Endothelial cell (in vitro differentiated cells): ENCODE data around the gene PLAC8L1. TPM values are rescaled to one million over a fixed set of nuclear protein-coding genes. Genes with fewer than 3 reads are reported as not detected.

Source experiments
- DNase-seq: peaks from one replicate; pipeline ENCODE4 v3.0.0; 2021; ENCODE audit warnings: low spot score
- H3K27ac Mint-ChIP-seq: one replicate; pipeline ENCODE4 v1.8.0; 2021; ENCODE audit warnings: mixed read lengths, inconsistent platforms; ENCODE audit not compliant: unreplicated experiment
- H3K27me3 Mint-ChIP-seq: one replicate; pipeline ENCODE4 v1.8.0; 2021; ENCODE audit warnings: mild to moderate bottlenecking, moderate library complexity, mixed read lengths, inconsistent platforms; ENCODE audit not compliant: unreplicated experiment
- H3K36me3 Mint-ChIP-seq: one replicate; pipeline ENCODE4 v1.8.0; 2021; ENCODE audit warnings: mild to moderate bottlenecking, low read depth, mixed read lengths, inconsistent platforms; ENCODE audit not compliant: unreplicated experiment
- H3K4me1 Mint-ChIP-seq: one replicate; pipeline ENCODE4 v1.8.0; 2021; ENCODE audit warnings: mild to moderate bottlenecking, mixed read lengths, inconsistent platforms; ENCODE audit not compliant: unreplicated experiment
- H3K4me3 Mint-ChIP-seq: one replicate; pipeline ENCODE4 v1.8.0; 2021; ENCODE audit warnings: mild to moderate bottlenecking, mixed read lengths, inconsistent platforms; ENCODE audit not compliant: unreplicated experiment
- H3K9me3 Mint-ChIP-seq: one replicate; pipeline ENCODE4 v1.8.0; 2021; ENCODE audit warnings: mixed read lengths, inconsistent platforms; ENCODE audit not compliant: unreplicated experiment
- CTCF ChIP-seq: fragments of 200-600 bp; sonication (generic); IDR thresholded peaks from one replicate; pipeline ENCODE4 v1.5.0; 2021; ENCODE audit warnings: antibody characterized with exemption; ENCODE audit not compliant: unreplicated experiment
- total RNA-seq: library from RNA; stranded (reverse); fragmentation: NEBNext Ultra II Directional; extraction: Animal tissue kit (Norgen Biotek cat#: 25700); gene quantifications from one replicate; pipeline ENCODE4 v1.2.1, GENCODE V29; 2021; ENCODE audit not compliant: unreplicated experiment

PLAC8L1 gene
- total RNA-seq, 1 donor from 2014 or later = 0.80 TPM

GRCh38 chr5:146076028-146076427 is 29.3 kb downstream of the PLAC8L1 start:
- Mint-ChIP-seq H3K9me3 (no peaks in the 10 kb centered on the region), H3K36me3 (no peaks in the 10 kb centered on the region), H3K27me3 (no peaks in the 10 kb centered on the region), H3K27ac (no peak overlapping the region), H3K4me1 (no peaks in the 10 kb centered on the region), H3K4me3 (no peak overlapping the region)
- TF ChIP-seq CTCF = no peak
- no peak for DNase-seq

- TF ChIP-seq CTCF = no peak
- no peak for DNase-seq
- no peaks in the 10 kb centered on the region for H3K36me3 Mint-ChIP-seq
- H3K27ac Mint-ChIP-seq = no peak overlapping the region
- H3K4me3 Mint-ChIP-seq = no peak overlapping the region
- no peaks in the 10 kb centered on the region for H3K4me1 Mint-ChIP-seq
- H3K9me3 Mint-ChIP-seq = no peaks in the 10 kb centered on the region
- peaks cover 1% of the 10 kb centered on the region for H3K27me3 Mint-ChIP-seq
These were observed 32.0 kb downstream of the PLAC8L1 start for GRCh38 chr5:146073239-146073900.

DNA sequence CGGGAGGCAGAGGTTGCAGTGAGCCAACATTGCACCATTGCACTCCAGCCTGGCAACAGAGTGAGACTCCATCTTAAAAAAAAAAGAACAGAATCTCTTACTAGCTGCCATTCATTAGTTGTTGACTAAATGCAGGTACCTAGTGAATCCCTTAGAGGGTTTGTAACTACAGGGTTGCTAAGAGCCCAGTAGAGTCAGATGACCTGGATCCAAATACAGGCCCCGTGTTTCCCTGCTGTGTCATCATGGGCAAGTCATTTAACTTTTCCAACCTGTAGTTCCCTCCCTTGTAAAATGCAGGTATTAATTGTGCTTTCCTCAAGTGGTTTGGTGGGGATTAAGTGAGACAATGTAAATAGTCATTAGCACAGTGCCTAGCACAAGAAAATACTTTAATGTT is 32.8 kb downstream of the PLAC8L1 start:
- no peak for DNase-seq
- no peak overlapping the region for H3K4me3 Mint-ChIP-seq
- no peaks in the 10 kb centered on the region for H3K36me3 Mint-ChIP-seq
- no peaks in the 10 kb centered on the region for H3K9me3 Mint-ChIP-seq
- no peak for TF ChIP-seq CTCF
- no peak overlapping the region for H3K27ac Mint-ChIP-seq
- H3K4me1 Mint-ChIP-seq = no peaks in the 10 kb centered on the region
- H3K27me3 Mint-ChIP-seq = peaks cover 2% of the 10 kb centered on the region

DNA sequence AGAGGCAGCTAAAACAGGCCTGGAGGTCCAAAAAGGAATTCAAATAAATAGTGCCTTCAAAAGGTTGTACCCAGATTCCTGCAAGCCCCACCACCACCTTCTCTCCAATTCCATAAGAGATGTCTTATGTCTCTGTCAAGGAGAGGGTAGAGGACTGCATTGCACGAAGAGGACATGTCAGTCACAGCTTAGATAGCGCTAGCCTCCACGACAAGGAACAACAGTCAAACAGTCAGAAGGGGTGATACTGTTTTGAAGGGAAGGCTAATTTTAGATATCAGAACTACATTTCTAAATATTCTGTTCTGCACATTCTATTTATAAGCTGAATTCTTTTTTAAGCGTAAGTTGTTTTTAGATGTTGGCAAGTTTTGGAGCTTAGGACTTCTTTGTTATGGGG is 34.2 kb downstream of the PLAC8L1 start:
- no peak for TF ChIP-seq CTCF
- no peaks in the 10 kb centered on the region for H3K4me1 Mint-ChIP-seq
- peaks cover 2% of the 10 kb centered on the region for H3K27me3 Mint-ChIP-seq
- H3K4me3 Mint-ChIP-seq = no peak overlapping the region
- no peak overlapping the region for H3K27ac Mint-ChIP-seq
- H3K36me3 Mint-ChIP-seq = no peaks in the 10 kb centered on the region
- no peaks in the 10 kb centered on the region for H3K9me3 Mint-ChIP-seq
- DNase-seq = no peak

DNA sequence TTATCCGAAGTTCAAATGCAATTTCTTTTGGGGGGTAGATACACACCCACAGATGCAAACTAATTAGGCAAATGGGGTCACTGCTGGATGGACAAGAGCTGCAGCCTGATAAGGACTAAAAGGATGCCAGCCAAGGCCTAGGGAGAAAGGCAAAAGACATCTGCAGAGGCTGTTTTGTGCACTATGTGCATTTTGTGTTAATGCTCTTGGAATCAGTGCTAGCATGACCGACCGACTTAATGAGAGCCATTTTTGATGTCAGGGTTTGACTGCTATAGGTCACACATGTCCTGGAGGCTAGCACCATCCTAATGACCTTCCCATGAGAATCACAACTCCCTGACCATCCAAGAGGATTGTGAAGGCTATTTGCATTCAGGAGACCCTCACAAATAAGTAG is 34.6 kb downstream of the PLAC8L1 start:
- H3K27me3 Mint-ChIP-seq = peaks cover 2% of the 10 kb centered on the region
- no peak overlapping the region for H3K4me3 Mint-ChIP-seq
- H3K4me1 Mint-ChIP-seq = no peaks in the 10 kb centered on the region
- H3K27ac Mint-ChIP-seq = no peak overlapping the region
- TF ChIP-seq CTCF = no peak
- no peaks in the 10 kb centered on the region for H3K36me3 Mint-ChIP-seq
- DNase-seq = no peak
- H3K9me3 Mint-ChIP-seq = no peaks in the 10 kb centered on the region
